NCI-H2029 (cell line): ENCODE measurements around the gene AKT2.

ENCODE experiments used
- DNase-seq: peaks from one replicate; lab custom pipeline; 2025; lab: John Stamatoyannopoulos, UW

Gene AKT2

GRCh38 chr19:40300668-40301067 is 15.5 kb upstream of the AKT2 start:
- no peak for DNase-seq

GRCh38 chr19:40298026-40298425 is 12.9 kb upstream of the AKT2 start:
- DNase-seq: no peak

DNA sequence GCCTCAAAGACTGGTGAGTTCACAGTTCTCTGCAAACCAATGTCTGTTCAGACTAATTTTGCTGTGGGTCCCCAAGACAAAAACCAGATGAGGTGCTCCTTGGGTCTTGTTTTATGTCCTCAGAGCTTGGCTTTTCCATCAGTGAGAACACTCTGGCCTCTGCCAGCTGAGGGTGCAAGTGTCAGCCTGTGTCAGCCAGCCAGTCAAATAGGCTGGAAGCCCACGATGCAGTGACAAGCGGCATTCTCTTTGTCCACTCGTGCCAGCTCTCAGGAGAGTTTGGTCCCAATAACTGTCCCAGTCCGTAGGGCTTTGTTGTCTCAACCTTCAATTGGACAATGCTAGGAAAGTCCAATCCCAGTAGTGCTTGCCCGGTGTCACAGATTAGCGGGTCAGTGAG is 9.4 kb upstream of the AKT2 start:
- no peak for DNase-seq

- DNase-seq: no peak
These were observed 1.9 kb upstream of the AKT2 start for GRCh38 chr19:40286971-40287421.

- no peak for DNase-seq
These were observed 1.3 kb upstream of the AKT2 start for GRCh38 chr19:40286235-40286970.

- DNase-seq: peak; percentile 99
These were observed 449 bp upstream of the AKT2 start for GRCh38 chr19:40285353-40286234.

- DNase-seq: no peak
These were observed 969 bp downstream of the AKT2 start for GRCh38 chr19:40284251-40284500.

GRCh38 chr19:40283414-40284250 is 1.5 kb downstream of the AKT2 start:
- no peak for DNase-seq

DNA sequence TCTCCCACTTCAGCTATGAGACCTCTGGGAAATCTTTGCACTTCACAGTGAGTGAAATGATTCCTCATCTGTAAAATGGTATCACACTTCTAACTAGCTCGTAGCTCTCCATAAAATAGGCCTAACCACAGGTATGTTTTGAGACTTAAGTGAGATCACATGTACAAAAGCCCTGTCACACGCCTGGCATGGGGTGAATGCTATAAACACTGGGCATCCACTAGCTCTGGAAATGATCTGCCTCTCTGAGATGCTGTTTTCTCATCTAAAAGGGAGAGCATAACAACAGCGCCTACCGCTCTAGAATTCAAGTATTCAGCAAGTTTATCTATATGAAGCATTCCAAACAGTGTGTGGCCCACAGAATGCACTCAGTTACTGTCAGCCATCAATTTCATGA is 2.2 kb downstream of the AKT2 start:
- DNase-seq: no peak

DNA sequence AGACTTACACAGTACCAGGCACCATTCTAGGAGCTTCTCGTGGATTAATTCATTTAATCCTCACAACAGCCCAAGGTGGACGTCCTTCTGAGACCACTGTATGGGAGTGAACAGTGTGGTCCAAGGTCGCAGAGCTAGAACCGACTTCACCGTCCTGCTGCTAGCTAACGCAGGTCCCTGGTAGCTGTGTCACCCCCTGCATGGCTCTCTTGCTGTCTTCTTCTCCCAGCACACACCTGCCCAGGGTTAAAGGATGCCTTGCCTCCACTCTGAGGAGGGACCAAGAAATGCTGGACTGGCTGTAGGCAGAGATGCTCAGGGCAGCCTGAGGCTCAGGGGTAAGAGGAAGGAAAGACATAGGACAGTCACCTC is 3.0 kb downstream of the AKT2 start:
- no peak for DNase-seq

- no peak for DNase-seq
These were observed 3.5 kb downstream of the AKT2 start for GRCh38 chr19:40281381-40282208.

- DNase-seq: no peak
These were observed 4.4 kb downstream of the AKT2 start for GRCh38 chr19:40280608-40281221.

GRCh38 chr19:40279761-40280607 is 5.2 kb downstream of the AKT2 start:
- no peak for DNase-seq

GRCh38 chr19:40279120-40279551 is 6.0 kb downstream of the AKT2 start:
- DNase-seq: no peak

DNA sequence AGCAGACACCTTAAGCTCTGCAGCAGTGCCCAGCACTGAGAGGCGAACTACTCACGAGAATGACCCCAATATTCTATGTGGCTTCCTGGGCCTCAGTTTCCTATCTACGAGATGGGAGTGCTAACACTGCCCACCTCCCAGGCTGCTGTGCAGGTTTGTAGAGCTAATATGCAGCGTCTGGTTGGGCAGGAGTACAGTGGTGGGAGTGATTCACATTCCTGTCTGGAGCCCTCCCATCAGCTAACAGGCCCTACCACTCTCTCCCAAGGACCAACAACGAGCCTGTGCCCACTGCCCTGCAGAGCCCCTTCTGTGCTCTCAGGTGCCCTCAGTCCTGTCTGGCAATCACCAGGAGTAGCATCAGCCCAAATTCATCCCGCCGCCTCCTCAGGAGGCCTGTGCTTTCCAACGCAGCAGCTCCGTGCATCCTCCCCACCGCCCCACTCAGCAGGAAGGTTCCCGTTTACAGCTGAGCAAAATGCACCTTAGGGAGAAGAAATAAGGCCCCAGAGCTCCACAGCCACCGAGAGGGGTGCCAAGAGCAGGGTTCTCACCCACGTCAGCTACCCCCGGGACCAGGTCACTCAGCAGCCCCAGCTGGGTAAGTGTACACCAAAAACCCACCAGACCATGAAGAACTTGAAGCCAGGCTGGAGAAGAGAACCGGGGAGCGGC is 6.6 kb downstream of the AKT2 start:
- no peak for DNase-seq

DNA sequence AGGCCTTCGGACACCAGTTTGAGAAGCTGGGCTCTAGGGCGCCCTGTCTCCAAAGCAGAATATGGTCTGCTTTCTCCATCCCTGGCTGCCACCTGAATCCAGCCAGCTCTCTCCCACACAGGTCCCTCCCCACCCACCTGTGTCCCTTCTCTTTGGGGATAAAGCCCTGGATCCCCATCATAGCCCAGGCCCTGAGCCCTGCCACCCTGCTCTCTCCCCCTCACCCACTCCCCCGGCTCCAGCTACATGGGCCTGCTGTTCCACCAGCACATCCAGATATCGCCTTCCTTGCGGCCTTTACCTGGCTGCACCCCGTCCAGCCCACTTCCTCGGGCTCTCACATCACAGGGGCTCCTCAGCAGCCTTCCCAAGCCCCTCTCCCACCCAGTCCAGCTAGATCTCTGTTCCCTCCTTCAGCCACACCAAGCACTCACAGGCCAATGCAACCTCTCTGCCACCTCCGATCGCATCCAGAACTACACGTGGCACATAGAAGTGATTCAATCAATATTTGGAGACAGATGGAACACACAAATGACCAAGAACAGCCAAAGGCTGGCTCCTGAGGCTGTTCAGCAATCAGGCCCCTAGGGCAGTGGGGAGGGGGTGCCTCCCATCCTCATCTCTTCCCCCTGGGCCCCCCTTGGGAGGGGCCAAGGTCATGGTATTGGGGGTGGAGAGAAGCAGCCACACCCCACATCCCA is 7.6 kb downstream of the AKT2 start:
- no peak for DNase-seq

DNA sequence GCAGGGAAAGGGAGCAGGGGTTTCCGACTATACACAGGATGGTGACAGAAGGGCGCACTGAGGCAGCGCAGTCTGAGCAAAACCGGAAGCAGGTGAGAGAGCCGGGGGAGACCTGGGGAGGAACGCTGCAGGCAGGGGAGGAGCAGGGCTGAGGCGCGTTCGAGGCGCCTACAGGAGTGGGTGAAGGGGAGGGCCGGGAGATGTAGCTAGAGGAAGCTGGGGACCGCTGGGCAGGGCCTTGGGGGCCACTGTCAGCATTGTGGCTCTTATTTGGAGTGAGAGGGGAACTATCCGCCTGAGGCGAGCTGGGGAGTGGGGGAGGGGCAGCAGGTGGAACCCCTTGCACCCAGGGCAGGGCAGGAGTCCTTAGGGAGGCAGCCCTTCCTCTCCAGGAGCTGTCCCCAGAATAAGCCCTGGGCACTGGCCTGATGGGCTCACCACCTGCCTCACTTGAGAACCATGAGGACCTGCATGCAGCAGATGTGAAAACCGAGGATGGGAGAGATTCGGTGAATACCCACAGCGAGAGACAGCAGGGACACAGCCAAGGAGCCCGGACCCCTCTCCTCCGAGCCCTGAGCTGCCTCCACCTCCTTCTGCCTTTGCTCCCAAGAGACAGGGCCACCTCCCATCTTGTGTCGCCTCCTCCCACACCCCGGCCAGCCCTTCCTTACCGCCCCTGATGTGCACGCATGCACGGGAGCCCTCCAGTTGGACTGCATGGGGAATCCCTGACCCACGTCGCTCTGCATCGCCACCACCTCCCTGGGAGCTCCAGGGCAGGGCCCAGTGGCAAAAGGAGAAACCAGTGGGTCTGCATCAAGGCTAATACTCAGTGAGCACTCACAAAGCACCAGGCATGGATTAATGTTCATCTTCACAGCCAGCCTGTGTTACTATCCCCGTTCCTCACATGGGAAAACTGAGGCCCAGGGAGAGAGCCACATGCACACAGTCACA is 10.3 kb downstream of the AKT2 start:
- DNase-seq: no peak
